A549 (cell line): ENCODE measurements around the gene VDR.

ENCODE experiments used
- KDM1A ChIP-seq: fragments of 200-600 bp; sonication (generic); IDR thresholded peaks from 2 replicates; pipeline ENCODE4 v1.6.1; 2016; ENCODE audit warnings: low read depth, mild to moderate bottlenecking
- NR3C1 ChIP-seq: fragments of >200 bp; sonication (Bioruptor Twin); formaldehyde crosslinking; IDR thresholded peaks from 3 replicates; pipeline ENCODE4 v1.6.1; 2017
- TF ChIP-seq, protein P1 (sequence below): fragments of >200 bp; sonication (Bioruptor Twin); formaldehyde crosslinking; IDR thresholded peaks from 3 replicates; pipeline ENCODE4 v1.5.1; 2016

DNA sequence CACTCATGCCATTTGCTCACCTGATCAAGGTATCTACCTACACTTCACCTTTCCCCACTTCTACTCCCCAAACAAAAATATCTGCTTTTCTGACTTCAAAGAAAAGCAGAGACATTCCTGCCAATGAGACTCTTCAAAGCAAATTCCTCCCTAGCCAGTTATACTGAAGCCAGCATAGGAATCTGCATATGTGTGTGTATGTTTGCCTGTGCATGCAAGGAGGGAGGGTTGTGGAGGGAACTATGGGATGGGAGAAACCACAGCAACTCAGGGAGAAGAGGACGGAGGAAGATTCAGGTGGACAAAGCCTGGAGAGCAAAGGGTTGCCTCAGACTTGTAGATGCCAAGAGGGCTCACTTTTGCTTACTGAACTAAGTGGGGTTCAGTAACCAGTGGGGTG is 26.4 kb upstream of the VDR start:
- TF ChIP-seq, protein P1, sequence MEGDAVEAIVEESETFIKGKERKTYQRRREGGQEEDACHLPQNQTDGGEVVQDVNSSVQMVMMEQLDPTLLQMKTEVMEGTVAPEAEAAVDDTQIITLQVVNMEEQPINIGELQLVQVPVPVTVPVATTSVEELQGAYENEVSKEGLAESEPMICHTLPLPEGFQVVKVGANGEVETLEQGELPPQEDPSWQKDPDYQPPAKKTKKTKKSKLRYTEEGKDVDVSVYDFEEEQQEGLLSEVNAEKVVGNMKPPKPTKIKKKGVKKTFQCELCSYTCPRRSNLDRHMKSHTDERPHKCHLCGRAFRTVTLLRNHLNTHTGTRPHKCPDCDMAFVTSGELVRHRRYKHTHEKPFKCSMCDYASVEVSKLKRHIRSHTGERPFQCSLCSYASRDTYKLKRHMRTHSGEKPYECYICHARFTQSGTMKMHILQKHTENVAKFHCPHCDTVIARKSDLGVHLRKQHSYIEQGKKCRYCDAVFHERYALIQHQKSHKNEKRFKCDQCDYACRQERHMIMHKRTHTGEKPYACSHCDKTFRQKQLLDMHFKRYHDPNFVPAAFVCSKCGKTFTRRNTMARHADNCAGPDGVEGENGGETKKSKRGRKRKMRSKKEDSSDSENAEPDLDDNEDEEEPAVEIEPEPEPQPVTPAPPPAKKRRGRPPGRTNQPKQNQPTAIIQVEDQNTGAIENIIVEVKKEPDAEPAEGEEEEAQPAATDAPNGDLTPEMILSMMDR: no peak
- TF ChIP-seq KDM1A (no peak), NR3C1 (no peak)
